ENCODE data around the gene DMC1.

The DMC1 gene

DNA sequence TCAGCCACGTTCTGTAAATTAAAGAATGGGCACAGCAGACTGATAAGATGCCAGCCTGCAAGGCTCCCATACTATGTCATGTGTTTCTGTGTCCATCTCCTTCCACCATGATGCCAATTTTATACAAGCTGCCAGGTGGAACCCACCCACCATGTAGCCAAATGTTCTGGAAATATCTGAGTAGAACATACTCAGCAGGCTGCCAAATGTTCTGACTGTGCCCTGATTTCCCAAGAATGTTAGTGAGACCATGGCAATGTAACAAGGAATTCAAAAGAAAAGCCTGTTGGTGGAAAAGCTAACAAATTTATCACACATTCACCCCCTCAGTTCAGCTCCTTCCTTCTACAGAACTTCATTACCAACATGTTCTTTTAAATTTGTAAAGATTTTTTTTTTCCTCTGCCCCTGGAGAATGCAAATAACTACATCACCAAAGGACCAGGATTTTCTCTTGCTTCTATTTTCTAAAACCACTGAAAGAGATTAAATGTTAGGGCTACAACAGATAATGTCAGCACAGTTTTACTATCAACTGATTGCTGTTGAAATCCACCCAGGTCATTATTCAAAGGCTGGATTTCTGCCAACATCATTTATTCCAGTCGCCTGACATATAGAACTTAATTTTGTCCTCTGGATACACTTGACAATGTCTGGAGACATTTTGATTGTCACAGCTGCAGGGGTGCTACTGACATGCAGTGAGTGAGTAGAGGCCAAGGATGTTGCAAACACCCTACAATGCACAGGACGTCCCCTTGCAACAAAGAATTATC is 3.1 kb downstream of the DMC1 start:
- DNase-seq (ENCODE audit: low read depth) = no peak

DNA sequence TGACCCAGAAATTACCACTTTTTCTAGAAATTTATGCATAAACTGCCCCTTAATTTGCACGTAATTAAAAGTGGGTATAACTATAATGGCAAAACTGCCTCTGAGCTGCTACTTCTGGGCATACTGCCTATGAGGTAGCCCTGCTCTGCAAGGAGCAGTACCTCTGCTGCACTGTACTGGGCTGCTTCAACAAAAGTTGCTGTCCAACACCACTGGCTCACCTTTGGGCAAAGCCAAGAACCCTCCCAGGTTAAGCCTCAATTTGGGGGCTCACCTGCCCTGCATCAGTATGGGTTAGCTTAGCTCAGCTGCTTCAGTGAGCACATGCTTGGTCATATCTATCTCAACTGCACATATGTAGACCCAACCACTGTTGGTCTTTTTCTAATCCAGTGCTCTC is 4.5 kb downstream of the DMC1 start:
- no peak for DNase-seq (ENCODE audit: low read depth)

DNA sequence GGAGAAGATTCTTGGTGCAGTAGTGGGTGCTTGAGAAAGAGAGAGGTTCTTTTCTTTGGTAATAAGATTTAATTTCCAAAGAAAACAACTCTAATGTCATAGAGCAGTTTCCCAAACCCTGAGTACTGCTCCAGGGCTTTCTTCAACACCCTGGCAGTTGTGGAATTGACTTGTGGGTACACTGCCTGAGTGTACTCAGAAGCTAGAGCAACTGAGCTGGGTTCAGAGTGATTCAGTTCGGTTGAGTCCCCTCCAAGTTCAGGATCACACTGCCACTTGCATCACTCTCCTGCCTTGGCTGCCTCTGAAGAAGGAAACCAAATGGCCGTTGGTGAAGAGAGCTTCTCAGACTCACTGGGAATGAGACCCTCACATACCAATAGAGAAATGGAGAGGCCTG is 5.3 kb downstream of the DMC1 start:
- DNase-seq (ENCODE audit: low read depth) = no peak

DNA sequence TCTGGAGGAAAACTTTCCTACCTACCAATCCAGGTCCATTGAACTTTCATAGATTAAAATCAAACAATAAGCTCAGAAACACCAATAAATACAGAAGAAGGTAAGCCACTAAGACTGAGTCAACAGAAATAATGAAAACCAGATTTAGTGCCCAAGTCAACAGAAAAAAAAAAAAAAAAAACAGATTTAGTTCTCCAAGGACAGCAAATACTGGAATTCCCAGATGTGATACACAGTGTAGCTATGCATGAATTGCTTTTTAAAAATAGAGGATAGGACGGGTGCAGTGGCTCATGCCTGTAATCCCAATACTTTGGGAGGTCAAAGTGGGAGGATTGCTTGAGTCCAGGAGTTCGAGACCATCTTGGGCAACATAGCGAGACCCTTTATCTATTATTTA is 15.7 kb downstream of the DMC1 start:
- DNase-seq (ENCODE audit: low read depth) = no peak

DNA sequence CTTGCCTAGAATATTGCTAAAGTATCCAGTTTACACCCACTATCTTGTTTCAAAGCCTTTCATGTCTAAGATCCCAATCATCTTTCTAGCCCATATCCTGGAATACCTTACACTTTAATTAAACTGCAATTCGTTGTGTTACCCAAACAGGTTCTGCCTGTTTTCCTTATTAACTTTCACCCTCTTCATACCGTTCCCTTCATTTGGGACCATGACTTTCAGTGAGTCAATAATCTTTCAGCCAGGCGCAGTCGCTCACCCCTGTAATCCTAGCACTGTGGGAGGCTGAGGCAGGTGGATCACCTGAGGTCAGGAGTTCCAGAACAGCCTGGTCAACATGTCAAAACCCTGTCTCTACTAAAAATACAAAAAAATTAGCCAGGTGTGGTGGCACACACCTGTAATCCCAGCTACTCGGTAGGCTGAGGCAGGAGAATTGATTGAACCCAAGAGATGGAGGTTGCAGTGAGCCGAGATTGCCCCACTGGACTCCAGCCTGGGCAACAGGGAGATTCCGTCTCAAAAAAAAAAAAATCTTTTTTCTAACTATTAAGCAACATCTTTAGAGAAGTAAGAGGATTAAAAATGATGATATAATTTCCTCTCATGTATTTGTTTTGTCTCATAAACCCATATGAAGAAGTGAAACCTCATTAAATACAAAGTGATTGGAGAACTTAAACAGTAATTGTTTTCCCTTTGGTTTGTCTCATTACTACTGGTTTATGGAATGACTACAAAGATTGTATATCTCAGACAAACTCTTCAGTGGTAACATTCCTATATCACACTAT is 20.7 kb downstream of the DMC1 start:
- DNase-seq (ENCODE audit: low read depth) = no peak

DNA sequence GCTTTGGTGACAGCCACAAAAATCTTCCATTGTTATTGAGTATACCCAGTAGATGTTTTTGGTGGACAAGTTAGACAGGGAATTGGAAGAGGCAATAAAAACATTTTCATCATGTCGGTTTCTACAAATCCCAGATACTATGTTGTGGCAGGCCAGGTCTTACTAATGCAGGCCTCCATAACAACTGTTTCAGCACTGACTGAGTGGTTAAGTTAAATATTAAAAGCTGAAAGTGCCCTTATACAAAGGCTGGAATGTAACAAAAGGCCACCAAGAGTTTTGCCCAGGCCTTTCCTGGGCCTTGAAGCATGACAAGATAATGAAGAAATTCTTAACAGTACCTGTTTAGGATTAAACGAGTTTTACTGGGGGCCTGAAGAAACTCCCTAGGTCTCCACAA is 29.3 kb downstream of the DMC1 start:
- DNase-seq (ENCODE audit: low read depth) = no peak

DNA sequence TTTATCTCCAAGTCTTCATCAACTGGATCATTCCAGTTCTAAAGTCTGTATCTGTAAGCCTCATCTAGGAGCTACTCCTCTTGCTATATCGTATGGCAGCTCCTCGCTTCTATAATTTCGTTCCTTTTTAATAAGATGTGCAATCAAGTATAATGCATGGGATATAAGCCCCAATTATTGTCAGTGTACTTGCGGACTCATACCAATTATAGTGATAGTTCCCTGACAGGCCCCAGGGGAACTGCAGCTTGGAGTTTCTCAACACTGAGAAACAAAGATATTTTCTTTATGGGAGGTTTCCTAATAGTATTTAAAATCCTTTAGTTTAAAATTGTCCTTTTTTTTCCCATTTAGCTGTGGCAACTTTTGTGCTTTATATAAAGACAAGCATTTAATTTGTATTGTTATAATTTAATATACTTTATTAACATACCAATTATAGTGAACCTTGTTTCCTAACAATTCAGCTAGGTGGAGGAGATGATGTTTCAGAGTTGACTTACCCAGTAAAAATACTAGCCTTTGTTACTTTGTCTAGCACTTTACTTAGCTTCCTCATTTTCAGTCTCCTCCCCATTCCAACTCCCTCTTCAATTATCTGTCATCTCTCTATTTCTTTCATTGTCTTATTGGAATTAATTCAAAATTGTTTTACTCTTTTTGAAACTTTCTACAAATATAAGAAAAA is 38.6 kb downstream of the DMC1 start:
- no peak for DNase-seq (ENCODE audit: low read depth)

DNA sequence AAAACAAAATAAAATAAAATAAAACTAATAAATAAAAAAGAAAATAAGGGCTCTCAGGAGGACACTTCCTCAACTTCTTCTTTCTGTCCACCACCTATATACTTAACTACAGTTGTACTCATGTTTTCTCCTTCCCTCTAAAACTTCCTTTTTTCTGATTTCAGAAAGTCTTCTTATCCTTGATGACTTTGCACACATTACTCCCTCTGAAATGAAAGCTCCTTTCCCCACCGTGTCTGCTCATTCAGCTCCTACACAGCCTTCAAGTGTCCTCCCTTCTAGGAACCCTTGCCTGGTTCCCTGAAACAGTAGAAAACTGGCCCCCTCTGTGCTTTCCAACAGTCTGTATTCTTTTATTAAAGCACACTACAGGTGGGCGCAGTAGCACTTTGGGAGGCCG is 45.6 kb downstream of the DMC1 start:
- no peak for DNase-seq (ENCODE audit: low read depth)

DNA sequence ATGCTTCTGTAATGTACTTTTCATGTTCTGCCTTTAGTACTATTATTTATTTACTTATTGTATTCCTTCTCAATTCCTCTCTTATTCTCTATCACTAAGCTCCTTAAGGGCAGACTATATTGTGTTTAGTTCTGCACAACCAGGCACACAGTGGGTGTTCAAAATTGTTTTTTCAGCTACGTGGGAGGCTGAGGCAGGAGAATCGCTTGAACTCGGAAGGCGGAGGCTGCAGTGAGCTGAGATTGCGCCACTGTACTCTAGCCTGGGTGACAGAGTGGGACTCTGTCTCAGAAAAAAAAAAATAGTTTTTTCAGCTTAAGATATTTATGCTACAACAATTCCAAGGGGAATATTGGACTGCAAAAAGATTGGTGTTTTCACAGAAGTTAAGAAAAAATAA is 46.5 kb downstream of the DMC1 start:
- no peak for DNase-seq (ENCODE audit: low read depth)

DNA sequence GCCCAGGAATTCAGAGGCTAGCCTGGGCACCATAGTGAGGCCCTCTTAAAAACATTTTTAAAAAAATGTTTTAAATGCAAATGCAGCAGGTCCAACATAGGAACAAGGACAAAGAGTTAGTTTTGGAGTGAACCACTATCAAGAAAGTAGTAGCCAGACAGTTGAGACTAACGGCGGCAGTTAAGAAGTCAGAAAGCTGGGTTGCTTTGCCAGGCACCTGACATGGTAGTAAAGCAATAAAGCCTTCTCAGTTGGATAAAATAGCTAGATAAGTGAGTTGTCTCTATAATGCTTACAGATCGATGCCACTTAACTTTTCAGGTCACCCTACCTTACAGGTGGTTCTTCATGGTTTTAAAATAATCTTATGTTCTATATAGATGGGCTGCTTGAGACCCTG is 47.0 kb downstream of the DMC1 start:
- no peak for DNase-seq (ENCODE audit: low read depth)

DNA sequence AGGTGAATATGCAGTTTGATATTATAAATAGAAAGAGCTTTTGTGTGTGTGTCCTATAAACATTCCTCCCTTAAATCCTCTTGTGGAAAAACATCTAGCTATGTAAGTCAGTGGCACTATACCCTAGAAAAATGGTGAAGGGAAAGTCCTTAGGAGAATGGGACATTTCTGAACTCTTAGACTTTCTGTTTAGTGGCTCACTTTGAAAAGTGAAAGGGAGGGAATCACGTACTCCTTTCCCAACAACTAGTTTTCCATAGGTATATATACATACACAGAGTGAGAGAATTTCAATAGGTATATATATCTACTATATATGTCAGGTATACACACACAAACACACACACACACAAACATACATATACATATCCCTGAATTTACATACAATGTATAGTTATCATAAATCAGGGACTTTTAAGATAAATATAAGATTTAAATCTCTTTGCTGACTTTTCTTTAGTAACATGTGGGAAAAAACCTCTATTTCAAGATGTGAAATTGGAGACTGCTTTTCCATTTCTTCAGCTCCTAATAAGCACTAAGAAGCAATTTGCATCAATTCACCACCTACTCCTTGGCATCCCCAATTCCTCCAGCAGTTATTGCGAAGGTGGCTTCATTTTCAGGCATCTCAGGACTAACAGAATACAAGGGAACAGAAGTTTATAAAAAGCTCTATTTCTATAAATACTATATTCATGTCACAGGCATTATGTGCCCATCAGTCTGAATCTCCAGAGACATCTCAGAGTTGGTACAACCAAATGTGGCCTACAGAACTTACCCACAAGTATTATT is 50.3 kb downstream of the DMC1 start:
- DNase-seq (ENCODE audit: low read depth) = no peak

DNA sequence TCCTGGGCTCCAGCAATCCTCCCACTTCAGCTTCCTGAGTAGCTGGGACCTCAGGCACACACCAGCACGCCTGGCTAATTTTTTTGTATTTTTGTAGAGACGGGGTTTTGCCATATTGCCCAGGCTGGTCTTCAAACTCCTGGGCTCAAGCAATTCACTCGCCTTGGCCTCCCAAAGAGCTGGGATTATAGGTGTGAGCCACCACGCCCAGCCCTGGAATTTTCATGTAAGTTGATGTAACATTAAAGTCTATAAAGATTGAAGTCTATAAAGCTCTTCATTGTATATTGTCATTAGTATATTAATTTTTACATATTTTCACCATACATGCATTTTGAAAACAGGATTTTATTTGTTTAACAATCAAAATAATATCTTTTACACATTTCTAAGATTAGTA is 51.4 kb downstream of the DMC1 start:
- DNase-seq (ENCODE audit: low read depth) = no peak

DNA sequence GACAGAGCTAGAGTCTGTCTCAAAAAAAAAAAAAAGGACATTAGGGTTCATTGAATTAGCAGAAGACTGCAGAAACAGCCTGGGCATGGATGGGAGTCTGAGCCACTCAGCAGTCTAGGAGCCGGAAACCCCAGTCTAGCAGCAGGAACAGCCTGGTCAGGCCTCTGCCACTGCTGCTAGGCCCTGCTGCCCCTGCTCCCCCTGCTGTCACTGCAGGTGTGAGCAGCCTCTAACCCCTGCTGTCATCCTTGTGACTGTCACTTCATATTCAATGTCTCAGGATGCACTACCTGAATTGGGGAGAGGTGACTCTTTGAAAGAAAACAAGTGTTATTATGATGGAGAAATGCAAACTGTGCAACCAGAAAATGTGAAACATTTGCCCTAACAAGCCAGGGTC is 56.9 kb downstream of the DMC1 start:
- no peak for DNase-seq (ENCODE audit: low read depth)

DNA sequence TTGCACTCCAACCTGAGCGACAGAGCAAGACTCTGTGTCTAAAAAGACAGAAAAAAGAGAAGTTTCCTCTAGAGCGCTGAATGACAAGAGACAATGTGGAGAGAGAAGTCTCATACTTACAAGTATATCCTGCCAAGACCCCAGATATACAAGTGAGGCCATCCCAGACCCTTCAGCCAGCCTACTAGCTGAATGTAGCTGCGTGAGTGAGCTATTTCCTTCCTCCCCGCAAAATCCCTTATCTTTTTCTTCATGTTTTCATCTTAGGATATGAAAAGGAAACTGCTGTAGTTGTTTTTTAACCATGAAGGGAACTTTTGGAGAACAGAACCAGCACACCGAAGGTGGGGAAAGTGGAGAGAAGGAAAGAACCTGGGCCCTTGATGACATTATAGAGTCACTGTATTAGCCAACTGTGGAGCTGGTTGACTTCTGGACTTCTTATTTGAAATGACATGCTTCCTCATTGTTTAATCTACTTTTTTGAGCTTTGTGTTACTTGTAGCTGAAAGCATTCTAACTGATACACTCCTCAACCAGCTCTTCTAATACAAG is 59.5 kb downstream of the DMC1 start:
- no peak for DNase-seq (ENCODE audit: low read depth)

DNA sequence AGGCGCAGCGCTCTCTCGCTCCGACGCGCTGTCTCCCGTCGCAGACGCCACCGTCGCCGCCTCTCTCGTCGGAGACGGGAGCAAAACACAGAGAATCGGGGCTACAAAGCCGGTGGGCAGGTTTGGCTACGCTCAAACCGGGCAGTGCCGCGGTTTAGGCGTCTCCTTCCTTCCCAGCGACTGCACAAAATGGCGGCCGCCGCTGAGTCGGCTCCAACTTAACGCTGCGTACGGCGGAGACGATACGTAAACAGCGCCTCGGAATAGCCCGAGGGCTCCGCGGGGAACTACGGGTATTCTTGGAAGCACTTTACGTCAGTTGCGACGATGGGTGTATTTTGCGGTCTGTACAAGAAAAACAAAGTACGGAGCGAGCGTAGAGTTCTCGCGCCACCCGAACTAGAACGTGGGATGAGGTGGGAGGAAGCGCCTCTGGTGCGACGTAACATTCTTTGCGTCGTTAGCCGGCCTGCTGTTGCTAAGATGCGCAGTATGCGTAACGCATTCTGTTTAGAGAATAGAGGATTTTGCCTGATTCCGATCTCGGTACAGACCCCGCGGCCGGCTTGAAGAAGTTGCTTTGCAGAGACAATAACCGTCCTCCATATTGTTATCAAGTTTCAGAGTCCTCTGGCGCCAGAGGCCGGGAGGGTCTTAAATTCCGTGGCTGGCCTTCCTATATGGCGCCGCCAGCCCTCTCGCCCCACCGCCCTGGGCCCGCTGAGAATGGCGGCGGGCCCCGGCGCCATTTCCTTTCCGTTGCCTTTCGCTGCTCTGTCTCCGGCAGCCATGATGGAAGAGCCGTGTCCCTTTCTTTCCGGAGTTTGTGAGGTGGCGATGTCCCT is 63.6 kb downstream of the DMC1 start, which contains the start of gene DDX17:
TSS of gene DDX17 (minus strand) at position 194 of the 845 bp plus-strand sequence.
- peak; percentile 95 for DNase-seq (ENCODE audit: low read depth)

DNA sequence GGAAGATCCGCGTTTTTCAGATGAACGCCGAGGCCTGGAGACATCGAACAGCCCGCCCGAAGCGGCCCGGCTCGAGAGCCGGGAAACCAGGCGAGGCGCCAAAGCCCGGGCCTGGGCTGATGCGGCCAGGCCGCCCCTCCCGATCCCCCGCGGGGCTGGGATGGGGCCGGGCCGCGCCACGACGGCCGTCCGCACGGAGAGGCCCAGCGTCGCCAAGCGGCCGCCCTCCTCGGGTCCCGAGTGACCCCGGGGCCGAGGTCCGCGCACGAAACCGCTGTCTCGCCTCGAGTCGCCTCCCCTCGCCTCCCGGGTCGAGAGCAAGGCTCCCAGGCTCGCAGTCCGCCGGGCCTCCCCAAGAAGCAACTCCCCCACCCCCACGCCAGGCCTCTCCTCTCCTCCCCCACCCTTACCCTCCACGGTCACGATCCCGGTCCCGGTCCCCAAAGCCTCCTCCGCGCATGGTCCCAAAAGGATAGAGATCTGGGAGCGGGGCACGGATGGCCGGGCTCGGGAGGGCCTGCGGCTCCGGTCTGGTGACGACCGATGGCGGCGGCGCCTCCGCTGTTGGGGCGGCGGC is 64.4 kb downstream of the DMC1 start:
- DNase-seq (ENCODE audit: low read depth) = peak; percentile 49

DNA sequence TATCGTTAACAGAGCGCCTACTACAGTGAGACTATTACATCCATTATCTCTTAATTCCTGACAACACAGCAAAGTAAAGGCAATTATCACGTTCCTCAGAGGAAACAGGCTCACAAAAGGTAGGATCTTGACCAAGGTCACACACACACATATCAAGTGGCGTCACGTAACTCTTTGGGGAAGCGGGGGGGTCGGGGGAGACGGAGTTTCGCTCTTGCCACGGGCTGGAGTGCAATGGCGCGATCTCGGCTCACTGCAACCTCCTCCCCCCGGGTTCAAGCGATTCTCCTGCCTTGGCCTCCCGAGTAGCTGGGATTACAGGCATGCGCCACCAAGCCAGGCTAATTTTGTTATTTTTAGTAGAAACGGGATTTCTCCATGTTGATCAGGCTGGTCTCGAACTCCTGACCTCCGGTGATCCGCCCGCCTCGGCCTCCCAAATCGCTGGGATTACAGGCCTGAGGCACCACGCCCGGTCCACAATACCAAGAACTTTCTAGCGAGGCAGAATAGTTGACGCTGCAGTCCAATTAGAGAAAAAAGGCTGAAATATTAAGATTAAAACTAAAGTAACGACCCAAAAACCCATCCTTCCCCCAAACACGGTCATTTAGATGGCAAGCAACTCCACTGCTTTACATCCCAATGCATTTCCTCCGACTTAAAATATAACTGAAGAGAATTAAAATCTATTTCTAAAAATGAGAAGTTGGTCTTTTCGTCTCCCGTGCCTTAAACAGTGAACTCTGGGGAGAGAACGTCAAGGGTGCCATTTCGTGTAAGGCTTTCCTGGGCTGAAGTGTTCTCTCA is 65.0 kb downstream of the DMC1 start:
- DNase-seq (ENCODE audit: low read depth) = no peak

DNA sequence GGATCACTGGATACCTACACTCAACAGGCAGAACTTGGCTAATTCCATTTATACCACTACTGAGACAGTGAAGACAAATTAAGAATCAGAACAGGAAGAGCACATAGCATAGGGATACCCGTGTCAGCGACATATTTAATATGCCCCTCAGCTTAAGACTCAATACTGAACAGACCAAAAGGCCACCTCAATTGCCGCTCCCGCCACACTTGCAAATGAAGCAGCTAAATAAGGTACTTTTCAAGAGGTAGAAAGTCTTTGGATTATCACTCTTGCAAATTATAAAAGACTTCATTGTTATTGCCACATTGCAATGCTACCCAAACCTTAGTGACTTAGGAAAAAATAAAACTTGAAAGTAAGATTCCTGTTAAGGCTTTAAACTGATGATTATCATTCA is 67.0 kb downstream of the DMC1 start:
- DNase-seq (ENCODE audit: low read depth) = no peak

DNA sequence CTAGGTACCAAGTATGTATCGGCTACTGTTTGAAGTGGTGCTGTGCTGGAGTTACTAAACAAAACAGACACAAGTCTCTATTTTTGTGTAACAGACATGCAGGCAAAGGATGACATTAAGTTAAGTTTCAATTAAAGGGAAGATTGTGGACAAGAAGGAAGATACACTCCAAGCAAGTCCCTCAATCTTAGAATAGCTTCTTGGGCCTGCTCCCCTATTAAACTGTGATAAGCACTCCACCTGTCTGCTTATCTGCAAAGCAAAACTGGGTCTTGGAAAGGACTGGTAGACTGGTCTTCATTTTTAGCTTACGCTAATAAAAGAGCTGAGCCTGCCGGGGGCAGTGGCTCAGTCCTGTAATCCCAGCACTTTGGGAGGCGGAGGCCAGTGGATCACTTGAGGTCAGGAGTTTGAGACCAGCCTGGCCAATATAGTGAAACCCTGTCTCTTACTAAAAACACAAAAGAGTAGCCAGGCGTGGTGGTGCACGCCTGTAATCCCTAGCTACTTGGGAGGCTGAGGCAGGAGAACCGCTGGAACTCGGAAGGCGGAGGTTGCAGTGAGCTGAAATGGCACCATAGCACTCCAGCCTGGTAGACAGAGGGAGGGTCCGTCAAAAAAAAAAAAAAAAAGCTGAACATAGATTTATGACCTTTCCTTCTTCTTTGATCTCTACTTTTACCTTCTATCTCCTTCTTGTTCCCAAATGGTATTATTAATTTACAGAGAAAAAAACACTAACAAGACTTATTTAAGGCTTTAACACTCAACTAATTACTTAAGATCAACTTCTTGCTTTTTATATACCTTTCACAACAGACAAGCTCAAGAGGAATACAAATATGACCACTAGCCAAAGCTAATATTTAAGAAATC is 67.9 kb downstream of the DMC1 start:
- DNase-seq (ENCODE audit: low read depth) = no peak

All from CMK (cell line).